Measurements from ENCODE around the gene SLC44A4. TPM values are rescaled to one million over a fixed set of nuclear protein-coding genes. Genes with fewer than 3 reads are reported as not detected.

The SLC44A4 gene
- total and polyA plus RNA-seq, 9 of the 15 experiments (the other 6 are each of a cell fraction or from before 2014, with no cell fraction given), result 7.9 to 18.6 (median 11.2) TPM

DNA sequence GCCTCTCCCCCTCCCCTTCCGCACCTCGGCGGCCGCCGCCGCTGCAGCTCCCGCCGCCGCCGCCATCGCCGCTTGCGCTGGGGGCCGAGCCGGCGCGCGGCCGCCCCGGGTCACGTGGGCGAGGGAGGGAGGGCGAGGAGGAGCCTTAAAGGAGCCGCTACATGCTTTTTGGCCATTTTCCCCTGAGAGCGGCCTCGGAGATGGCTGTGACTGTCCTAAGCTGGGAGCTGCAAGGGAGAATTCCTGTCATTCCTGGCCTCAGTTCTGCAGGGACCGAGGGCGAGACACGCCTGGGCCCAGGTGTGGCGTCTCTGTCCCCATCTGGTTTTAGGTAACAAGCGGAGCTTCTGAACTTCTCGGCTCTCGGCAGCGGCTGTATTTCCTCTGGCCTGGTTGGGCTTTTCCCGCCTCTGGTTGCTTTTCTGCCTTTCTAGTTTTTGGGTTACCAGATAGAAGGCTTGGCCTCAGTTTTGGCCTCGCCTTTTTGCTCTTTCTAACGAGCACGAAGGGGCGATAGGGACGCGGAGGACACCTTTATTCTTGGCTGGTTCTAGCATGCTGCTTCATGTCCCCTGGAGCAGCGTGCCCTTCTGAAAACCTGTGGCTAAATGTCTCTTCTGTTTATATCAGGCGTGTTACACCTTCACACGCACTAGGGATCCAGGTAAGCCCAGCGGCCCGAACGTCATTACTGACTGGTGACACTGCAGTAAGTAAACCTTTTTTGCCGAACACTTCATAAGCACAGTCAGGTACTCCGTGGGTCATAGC lies 19.0 kb upstream of the SLC44A4 start, which contains the start of gene EHMT2 (continued):
- TF ChIP-seq ZNF507 (tag; conservative IDR thresholded peaks at IDR 0.05) (no peak), NEUROD1 (IDR thresholded peaks at IDR 0.05; ENCODE audit: borderline replicate concordance, low read depth, low read length, partially characterized antibody) (peak; percentile 36), EHMT2 (IDR thresholded peaks at IDR 0.05) (no peak), ZNF785 (CRISPR knock-in tag; IDR thresholded peaks at IDR 0.05) (no peak), KDM5B (IDR thresholded peaks at IDR 0.05; ENCODE audit: insufficient replicate concordance, low read depth, low read length) (peak; percentile 69), ZNF830 (CRISPR knock-in tag; IDR thresholded peaks at IDR 0.05) (no peak; the same call in 1 of the 2 replicates), COPS2 (conservative IDR thresholded peaks at IDR 0.05) (no peak), SRSF7 (optimal IDR thresholded peaks at IDR 0.05; ENCODE audit: low read depth, low read length) (no peak), SMARCA5 (IDR thresholded peaks at IDR 0.05) (no peak; the same call in 1 of the 2 replicates), ELF4 (CRISPR knock-in tag; IDR thresholded peaks at IDR 0.05) (no peak), SAFB2 (IDR thresholded peaks at IDR 0.05; ENCODE audit: borderline replicate concordance, low read depth, low read length, severe bottlenecking) (no peak), TCF7 (IDR thresholded peaks at IDR 0.05; ENCODE audit: borderline replicate concordance) (no peak), ETS2 (tag; IDR thresholded peaks at IDR 0.05; ENCODE audit: borderline replicate concordance, poor library complexity, severe bottlenecking) (no peak), HDAC3 (IDR thresholded peaks at IDR 0.05; ENCODE audit: borderline replicate concordance, partially characterized antibody) (no peak), ZNF263 (CRISPR knock-in tag; IDR thresholded peaks at IDR 0.05; ENCODE audit: borderline replicate concordance) (0 out of 2 replicates have a peak, but pooled peaks have one; percentile 40), ZNF384 (IDR thresholded peaks at IDR 0.05; ENCODE audit: low read depth, low read length) (no peak), RNF2 (IDR thresholded peaks at IDR 0.05) (no peak)
- TF ChIP-seq, protein P1, sequence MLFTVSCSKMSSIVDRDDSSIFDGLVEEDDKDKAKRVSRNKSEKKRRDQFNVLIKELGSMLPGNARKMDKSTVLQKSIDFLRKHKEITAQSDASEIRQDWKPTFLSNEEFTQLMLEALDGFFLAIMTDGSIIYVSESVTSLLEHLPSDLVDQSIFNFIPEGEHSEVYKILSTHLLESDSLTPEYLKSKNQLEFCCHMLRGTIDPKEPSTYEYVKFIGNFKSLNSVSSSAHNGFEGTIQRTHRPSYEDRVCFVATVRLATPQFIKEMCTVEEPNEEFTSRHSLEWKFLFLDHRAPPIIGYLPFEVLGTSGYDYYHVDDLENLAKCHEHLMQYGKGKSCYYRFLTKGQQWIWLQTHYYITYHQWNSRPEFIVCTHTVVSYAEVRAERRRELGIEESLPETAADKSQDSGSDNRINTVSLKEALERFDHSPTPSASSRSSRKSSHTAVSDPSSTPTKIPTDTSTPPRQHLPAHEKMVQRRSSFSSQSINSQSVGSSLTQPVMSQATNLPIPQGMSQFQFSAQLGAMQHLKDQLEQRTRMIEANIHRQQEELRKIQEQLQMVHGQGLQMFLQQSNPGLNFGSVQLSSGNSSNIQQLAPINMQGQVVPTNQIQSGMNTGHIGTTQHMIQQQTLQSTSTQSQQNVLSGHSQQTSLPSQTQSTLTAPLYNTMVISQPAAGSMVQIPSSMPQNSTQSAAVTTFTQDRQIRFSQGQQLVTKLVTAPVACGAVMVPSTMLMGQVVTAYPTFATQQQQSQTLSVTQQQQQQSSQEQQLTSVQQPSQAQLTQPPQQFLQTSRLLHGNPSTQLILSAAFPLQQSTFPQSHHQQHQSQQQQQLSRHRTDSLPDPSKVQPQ (CRISPR knock-in tag; IDR thresholded peaks at IDR 0.05; ENCODE audit: borderline replicate concordance), result no peak
- TF ChIP-seq, protein P2, sequence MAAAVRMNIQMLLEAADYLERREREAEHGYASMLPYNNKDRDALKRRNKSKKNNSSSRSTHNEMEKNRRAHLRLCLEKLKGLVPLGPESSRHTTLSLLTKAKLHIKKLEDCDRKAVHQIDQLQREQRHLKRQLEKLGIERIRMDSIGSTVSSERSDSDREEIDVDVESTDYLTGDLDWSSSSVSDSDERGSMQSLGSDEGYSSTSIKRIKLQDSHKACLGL (CRISPR knock-in tag; IDR thresholded peaks at IDR 0.05; ENCODE audit: borderline replicate concordance, poor library complexity, severe bottlenecking), result peak; percentile 8
- TF ChIP-seq, protein P3, sequence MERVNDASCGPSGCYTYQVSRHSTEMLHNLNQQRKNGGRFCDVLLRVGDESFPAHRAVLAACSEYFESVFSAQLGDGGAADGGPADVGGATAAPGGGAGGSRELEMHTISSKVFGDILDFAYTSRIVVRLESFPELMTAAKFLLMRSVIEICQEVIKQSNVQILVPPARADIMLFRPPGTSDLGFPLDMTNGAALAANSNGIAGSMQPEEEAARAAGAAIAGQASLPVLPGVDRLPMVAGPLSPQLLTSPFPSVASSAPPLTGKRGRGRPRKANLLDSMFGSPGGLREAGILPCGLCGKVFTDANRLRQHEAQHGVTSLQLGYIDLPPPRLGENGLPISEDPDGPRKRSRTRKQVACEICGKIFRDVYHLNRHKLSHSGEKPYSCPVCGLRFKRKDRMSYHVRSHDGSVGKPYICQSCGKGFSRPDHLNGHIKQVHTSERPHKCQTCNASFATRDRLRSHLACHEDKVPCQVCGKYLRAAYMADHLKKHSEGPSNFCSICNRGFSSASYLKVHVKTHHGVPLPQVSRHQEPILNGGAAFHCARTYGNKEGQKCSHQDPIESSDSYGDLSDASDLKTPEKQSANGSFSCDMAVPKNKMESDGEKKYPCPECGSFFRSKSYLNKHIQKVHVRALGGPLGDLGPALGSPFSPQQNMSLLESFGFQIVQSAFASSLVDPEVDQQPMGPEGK (CRISPR knock-in tag; IDR thresholded peaks at IDR 0.05; ENCODE audit: borderline replicate concordance), result no peak
- TF ChIP-seq, protein P4, sequence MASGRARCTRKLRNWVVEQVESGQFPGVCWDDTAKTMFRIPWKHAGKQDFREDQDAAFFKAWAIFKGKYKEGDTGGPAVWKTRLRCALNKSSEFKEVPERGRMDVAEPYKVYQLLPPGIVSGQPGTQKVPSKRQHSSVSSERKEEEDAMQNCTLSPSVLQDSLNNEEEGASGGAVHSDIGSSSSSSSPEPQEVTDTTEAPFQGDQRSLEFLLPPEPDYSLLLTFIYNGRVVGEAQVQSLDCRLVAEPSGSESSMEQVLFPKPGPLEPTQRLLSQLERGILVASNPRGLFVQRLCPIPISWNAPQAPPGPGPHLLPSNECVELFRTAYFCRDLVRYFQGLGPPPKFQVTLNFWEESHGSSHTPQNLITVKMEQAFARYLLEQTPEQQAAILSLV (tag; IDR thresholded peaks at IDR 0.05), result no peak
- TF ChIP-seq, protein P5, sequence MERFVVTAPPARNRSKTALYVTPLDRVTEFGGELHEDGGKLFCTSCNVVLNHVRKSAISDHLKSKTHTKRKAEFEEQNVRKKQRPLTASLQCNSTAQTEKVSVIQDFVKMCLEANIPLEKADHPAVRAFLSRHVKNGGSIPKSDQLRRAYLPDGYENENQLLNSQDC (CRISPR knock-in tag; IDR thresholded peaks at IDR 0.05), result peak; percentile 73; the same call in 1 of the 2 replicates
